Sigmoid colon (tissue), 4 donors: ENCODE results near the gene NCS1.

ENCODE experiments used
- POLR2A ChIP-seq, 2 donors: fragments of 450-650 bp; IDR thresholded peaks; one replicate each; pipeline ENCODE4 v1.6.1; 2016; ENCODE audit warnings: antibody characterized with exemption in 2 of 2, mild to moderate bottlenecking in 2 of 2, moderate library complexity in 2 of 2
- POLR2AphosphoS5 ChIP-seq, 4 donors: sonication (generic); formaldehyde crosslinking; IDR thresholded peaks; one replicate each; pipeline ENCODE4 v1.6.1; 2017; ENCODE audit warnings: antibody characterized with exemption in 4 of 4
- TF ChIP-seq, protein P1 (sequence below), 4 experiments: fragments of 450-650 bp in 3 of 4; fragments of 200-600 bp in 1 of 4; IDR thresholded peaks; one replicate each; pipeline ENCODE4 v1.5.1; 2016 to 2019; ENCODE audit warnings: antibody characterized with exemption in 4 of 4, mild to moderate bottlenecking in 3 of 4, moderate library complexity in 2 of 4

DNA sequence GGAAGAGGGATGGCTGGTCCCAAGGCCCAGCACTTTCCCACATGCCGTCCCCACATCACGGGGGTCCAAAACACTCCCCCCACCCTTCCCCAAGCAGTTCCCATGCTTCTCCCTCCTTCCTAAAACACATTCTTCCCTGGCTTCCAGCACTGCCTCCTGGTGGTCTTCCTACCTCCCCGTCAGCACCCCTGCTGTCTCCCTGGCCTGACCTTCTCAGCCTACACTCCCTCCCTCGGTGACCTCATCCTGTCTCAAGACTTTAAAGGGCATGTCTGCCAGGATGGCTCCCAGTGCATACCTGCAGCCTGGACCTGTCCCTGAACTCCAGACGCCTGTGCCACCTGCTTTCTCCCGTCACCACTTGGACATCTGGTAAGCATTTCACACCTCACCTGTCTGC lies 4.3 kb upstream of the NCS1 start:
- TF ChIP-seq POLR2AphosphoS5 (IDR thresholded peaks at IDR 0.05): no peak
- TF ChIP-seq, protein P1, sequence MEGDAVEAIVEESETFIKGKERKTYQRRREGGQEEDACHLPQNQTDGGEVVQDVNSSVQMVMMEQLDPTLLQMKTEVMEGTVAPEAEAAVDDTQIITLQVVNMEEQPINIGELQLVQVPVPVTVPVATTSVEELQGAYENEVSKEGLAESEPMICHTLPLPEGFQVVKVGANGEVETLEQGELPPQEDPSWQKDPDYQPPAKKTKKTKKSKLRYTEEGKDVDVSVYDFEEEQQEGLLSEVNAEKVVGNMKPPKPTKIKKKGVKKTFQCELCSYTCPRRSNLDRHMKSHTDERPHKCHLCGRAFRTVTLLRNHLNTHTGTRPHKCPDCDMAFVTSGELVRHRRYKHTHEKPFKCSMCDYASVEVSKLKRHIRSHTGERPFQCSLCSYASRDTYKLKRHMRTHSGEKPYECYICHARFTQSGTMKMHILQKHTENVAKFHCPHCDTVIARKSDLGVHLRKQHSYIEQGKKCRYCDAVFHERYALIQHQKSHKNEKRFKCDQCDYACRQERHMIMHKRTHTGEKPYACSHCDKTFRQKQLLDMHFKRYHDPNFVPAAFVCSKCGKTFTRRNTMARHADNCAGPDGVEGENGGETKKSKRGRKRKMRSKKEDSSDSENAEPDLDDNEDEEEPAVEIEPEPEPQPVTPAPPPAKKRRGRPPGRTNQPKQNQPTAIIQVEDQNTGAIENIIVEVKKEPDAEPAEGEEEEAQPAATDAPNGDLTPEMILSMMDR (IDR thresholded peaks at IDR 0.05): no peak
- TF ChIP-seq POLR2A (IDR thresholded peaks at IDR 0.05): no peak
